Endothelial cell of umbilical vein (primary cell): Measurements from ENCODE around the gene PNPLA7.

ENCODE experiments used
- CTCF ChIP-seq, 2 donors: IDR thresholded peaks; 1 replicate in 1 of 2; 2 replicates in 1 of 2; pipeline ENCODE4 v1.5.1; 2011; ENCODE audit warnings: low read length in 2 of 2, mild to moderate bottlenecking in 2 of 2, moderate library complexity in 2 of 2, control low read depth in 1 of 2, inconsistent platforms in 1 of 2, low read depth in 1 of 2; ENCODE audit not compliant: insufficient read depth in 1 of 2; ENCODE audit errors: extremely low read depth in 1 of 2
- EZH2 ChIP-seq: IDR thresholded peaks from 2 replicates; pipeline ENCODE4 v1.6.1; 2012; ENCODE audit warnings: borderline replicate concordance, low read depth, mild to moderate bottlenecking, moderate library complexity, low read length, inconsistent platforms; ENCODE audit not compliant: severe bottlenecking
- FOS ChIP-seq: IDR thresholded peaks from 2 replicates; pipeline ENCODE4 v1.6.1; 2011; ENCODE audit warnings: mild to moderate bottlenecking, low read length, moderate library complexity, borderline replicate concordance; ENCODE audit not compliant: insufficient read depth
- GATA2 ChIP-seq: IDR thresholded peaks from 2 replicates; pipeline ENCODE4 v1.7.0; 2011; ENCODE audit warnings: low read depth, mild to moderate bottlenecking, moderate library complexity, mixed read lengths, low read length; ENCODE audit not compliant: insufficient read length, insufficient read depth
- JUN ChIP-seq: IDR thresholded peaks from 2 replicates; pipeline ENCODE4 v1.6.1; 2011; ENCODE audit warnings: borderline replicate concordance, low read depth; ENCODE audit not compliant: insufficient read length, insufficient read depth
- MYC ChIP-seq: IDR thresholded peaks from one replicate; pipeline ENCODE4 v1.6.1; 2011; ENCODE audit warnings: mild to moderate bottlenecking, low read depth, low read length
- POLR2A ChIP-seq: IDR thresholded peaks from 2 replicates; pipeline ENCODE4 v1.6.1; 2012; ENCODE audit warnings: low read depth, mild to moderate bottlenecking, control low read depth, low read length
- POLR2AphosphoS5 ChIP-seq: IDR thresholded peaks from 2 replicates; pipeline ENCODE4 v1.6.1; 2012; ENCODE audit warnings: low read depth, mild to moderate bottlenecking, control low read depth, low read length, moderate library complexity; ENCODE audit not compliant: insufficient read depth
- TF ChIP-seq, protein P1 (sequence below): IDR thresholded peaks from 2 replicates; pipeline ENCODE4 v1.6.1; 2011; ENCODE audit not compliant: insufficient read depth, insufficient read length

DNA sequence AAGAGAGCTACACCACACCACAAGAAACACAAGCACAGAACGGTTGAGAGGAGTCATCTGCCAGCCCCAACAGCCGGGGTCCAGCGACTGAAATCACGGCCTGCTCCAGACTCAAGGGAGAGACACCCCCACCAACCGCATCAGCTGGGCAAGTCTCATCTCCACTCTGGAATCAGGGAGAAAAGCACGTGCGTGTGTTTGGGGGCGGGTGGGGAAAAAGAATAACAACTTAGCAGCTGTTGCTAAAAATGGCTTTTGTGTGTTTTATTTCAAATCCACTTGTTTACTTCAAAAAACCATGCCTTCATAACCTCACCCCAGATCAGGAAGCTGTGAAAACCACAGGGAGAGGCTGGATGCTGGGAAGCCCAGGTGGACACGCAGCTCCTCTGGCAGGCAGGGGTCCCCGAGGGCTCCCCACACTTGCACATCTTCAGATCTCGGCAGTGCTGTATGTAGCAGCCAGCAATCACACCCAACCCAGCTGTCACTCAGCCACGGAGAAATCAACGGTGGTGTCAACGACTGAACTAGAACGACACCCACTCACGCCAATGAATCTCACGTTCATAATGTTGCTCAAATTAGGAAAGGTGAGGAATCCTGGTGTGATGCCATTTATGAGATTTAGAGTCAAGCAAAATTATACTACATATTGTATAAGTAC lies 19.0 kb downstream of the PNPLA7 start:
- TF ChIP-seq CTCF (IDR thresholded peaks at IDR 0.05; ENCODE audit: extremely low read depth in 1 of 2, insufficient read depth in 1 of 2, low read depth in 1 of 2, low read length in 2 of 2) (no peak), MYC (no peak), POLR2A (no peak), EZH2 (no peak), POLR2AphosphoS5 (no peak), FOS (no peak), JUN (no peak), GATA2 (no peak)
- TF ChIP-seq, protein P1, sequence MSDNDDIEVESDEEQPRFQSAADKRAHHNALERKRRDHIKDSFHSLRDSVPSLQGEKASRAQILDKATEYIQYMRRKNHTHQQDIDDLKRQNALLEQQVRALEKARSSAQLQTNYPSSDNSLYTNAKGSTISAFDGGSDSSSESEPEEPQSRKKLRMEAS: no peak
